Astrocyte (in vitro differentiated cells and primary cell): Measurements from ENCODE around the gene CHD5. TPM values are rescaled to one million over a fixed set of nuclear protein-coding genes. Genes with fewer than 3 reads are reported as not detected.

Source experiments
- DNase-seq: peaks from one replicate; pipeline ENCODE4 v3.0.0-alpha.2; 2010; ENCODE audit warnings: low read depth
- FAIRE-seq: peaks from 2 replicates; lab custom pipeline; 2011; peaks lifted over from hg19 to GRCh38; lab: Jason Lieb, UNC
- H2AFZ ChIP-seq: 2 replicates; pipeline ENCODE4 v1.6.0; 2012; ENCODE audit warnings: low read depth, low read length, inconsistent platforms
- H3K27ac ChIP-seq: 2 replicates; pipeline ENCODE4 v1.5.1; 2011; ENCODE audit warnings: low read depth, low read length, inconsistent platforms
- H3K27me3 ChIP-seq: 2 replicates; pipeline ENCODE4 v1.6.0; 2011; ENCODE audit warnings: low read length, inconsistent platforms; ENCODE audit not compliant: insufficient read depth
- H3K36me3 ChIP-seq: 2 replicates; pipeline ENCODE4 v1.5.1; 2011; ENCODE audit warnings: low read length, inconsistent platforms; ENCODE audit not compliant: insufficient read depth
- H3K4me1 ChIP-seq: 2 replicates; pipeline ENCODE4 v1.5.1; 2011; ENCODE audit warnings: low read length, inconsistent platforms; ENCODE audit not compliant: insufficient read depth
- H3K4me2 ChIP-seq: 2 replicates; pipeline ENCODE4 v1.6.0; 2012; ENCODE audit warnings: low read length, inconsistent platforms
- H3K4me3 ChIP-seq: 2 replicates; pipeline ENCODE4 v1.5.1; 2011; ENCODE audit warnings: low read depth, mild to moderate bottlenecking, low read length, inconsistent platforms; ENCODE audit not compliant: insufficient read depth
- H3K79me2 ChIP-seq: 2 replicates; pipeline ENCODE4 v1.6.0; 2012; ENCODE audit warnings: mild to moderate bottlenecking, low read length, inconsistent platforms; ENCODE audit not compliant: insufficient read depth
- H3K9ac ChIP-seq: 2 replicates; pipeline ENCODE4 v1.6.0; 2012; ENCODE audit warnings: mild to moderate bottlenecking, low read length, inconsistent platforms
- H3K9me3 ChIP-seq: 2 replicates; pipeline ENCODE4 v1.5.1; 2012; ENCODE audit warnings: low read depth, mild to moderate bottlenecking, low read length, inconsistent platforms; ENCODE audit not compliant: insufficient read depth
- H4K20me1 ChIP-seq: 2 replicates; pipeline ENCODE4 v1.6.0; 2012; ENCODE audit warnings: low read length, inconsistent platforms; ENCODE audit not compliant: insufficient read depth
- H3K27ac Mint-ChIP-seq: one replicate; pipeline ENCODE4 v1.8.0; 2021; ENCODE audit warnings: mild to moderate bottlenecking, mixed read lengths; ENCODE audit not compliant: unreplicated experiment
- H3K27me3 Mint-ChIP-seq: one replicate; pipeline ENCODE4 v1.8.0; 2021; ENCODE audit warnings: low read depth, mixed read lengths; ENCODE audit not compliant: unreplicated experiment
- H3K36me3 Mint-ChIP-seq: one replicate; pipeline ENCODE4 v1.8.0; 2021; ENCODE audit warnings: low read depth, mixed read lengths; ENCODE audit not compliant: unreplicated experiment
- H3K4me1 Mint-ChIP-seq: one replicate; pipeline ENCODE4 v1.8.0; 2021; ENCODE audit warnings: low read depth, mixed read lengths; ENCODE audit not compliant: unreplicated experiment
- H3K4me3 Mint-ChIP-seq: one replicate; pipeline ENCODE4 v1.8.0; 2021; ENCODE audit warnings: mild to moderate bottlenecking, moderate library complexity, mixed read lengths; ENCODE audit not compliant: unreplicated experiment
- H3K9me3 Mint-ChIP-seq: one replicate; pipeline ENCODE4 v1.8.0; 2021; ENCODE audit warnings: mild to moderate bottlenecking, mixed read lengths; ENCODE audit not compliant: unreplicated experiment
- CTCF ChIP-seq: IDR thresholded peaks from 2 replicates; pipeline ENCODE4 v1.5.1; 2011; ENCODE audit warnings: low read depth, mild to moderate bottlenecking, inconsistent platforms, low read length, moderate library complexity; ENCODE audit not compliant: insufficient read depth
- EZH2 ChIP-seq: IDR thresholded peaks from 2 replicates; pipeline ENCODE4 v1.6.1; 2012; ENCODE audit warnings: mild to moderate bottlenecking, low read length, inconsistent platforms; ENCODE audit not compliant: insufficient read depth
- total RNA-seq: library from RNA; stranded (reverse); gene quantifications from 2 replicates; pipeline ENCODE4 v1.2.1, GENCODE V29; 2021

The CHD5 gene
- total RNA-seq, 1 donor from 2014 or later = 0.18 TPM

GRCh38 chr1:6142734-6143133 is 37.4 kb downstream of the CHD5 start:
- Mint-ChIP-seq H3K4me1 (no peaks in the 10 kb centered on the region), H3K27ac (no peak overlapping the region)
- no peak for FAIRE-seq

DNA sequence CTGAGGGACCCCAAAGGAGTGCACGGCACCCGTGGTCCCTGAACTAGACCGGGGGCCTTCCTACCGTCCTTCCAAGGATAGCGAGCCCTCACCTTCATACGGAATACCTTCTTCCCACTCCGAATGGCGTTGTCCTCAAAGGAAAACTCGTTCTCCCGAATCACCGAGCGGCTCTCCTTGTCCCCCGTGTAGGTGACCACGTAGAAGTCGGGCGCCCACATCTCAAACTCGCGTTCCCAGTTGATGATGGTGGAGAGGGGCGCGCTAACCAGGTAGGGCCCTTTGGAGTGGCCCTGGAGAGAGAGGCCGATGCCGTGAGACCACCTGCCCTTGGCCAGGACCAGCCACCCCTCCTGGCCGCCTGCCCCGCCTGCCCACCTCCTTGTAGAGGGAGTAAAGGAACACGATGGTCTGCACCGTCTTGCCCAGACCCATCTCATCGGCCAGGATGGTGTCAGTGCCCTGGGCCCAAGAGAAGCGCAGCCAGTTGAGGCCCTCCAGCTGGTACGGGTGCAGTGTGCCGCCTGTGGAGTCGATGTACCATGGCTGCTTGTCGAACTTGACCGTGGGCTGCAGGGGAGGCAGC is 38.0 kb downstream of the CHD5 start:
- H3K4me1 Mint-ChIP-seq = no peaks in the 10 kb centered on the region
- H3K27me3 ChIP-seq = no peaks in the 10 kb centered on the region
- FAIRE-seq = no peak
- H3K4me3 ChIP-seq = no peak overlapping the region
- no peaks in the 10 kb centered on the region for H3K9me3 ChIP-seq
- TF ChIP-seq CTCF = no peak
- no peak for TF ChIP-seq EZH2
- H3K36me3 ChIP-seq = no peaks in the 10 kb centered on the region
- H3K9me3 Mint-ChIP-seq = no peaks in the 10 kb centered on the region
- H3K36me3 Mint-ChIP-seq = no peaks in the 10 kb centered on the region
- no peak for DNase-seq
- H4K20me1 ChIP-seq = no peaks in the 10 kb centered on the region
- H3K9ac ChIP-seq = no peak overlapping the region
- H3K4me1 ChIP-seq = no peaks in the 10 kb centered on the region
- no peak overlapping the region for H3K27ac Mint-ChIP-seq
- H3K27ac ChIP-seq = no peak overlapping the region
- no peak overlapping the region for H3K4me2 ChIP-seq
- no peaks in the 10 kb centered on the region for H3K79me2 ChIP-seq
- no peak overlapping the region for H3K4me3 Mint-ChIP-seq
- no peak overlapping the region for H2AFZ ChIP-seq
- peaks cover 54% of the 10 kb centered on the region for H3K27me3 Mint-ChIP-seq

More at GRCh38 chr1:6142734-6143133, 37.4 kb downstream of the CHD5 start:
- H2AFZ ChIP-seq = no peak overlapping the region
- Mint-ChIP-seq H3K36me3 (no peaks in the 10 kb centered on the region), H3K4me3 (no peak overlapping the region), H3K9me3 (no peaks in the 10 kb centered on the region), H3K27me3 (peaks cover 53% of the 10 kb centered on the region)
- H3K27me3 ChIP-seq = no peaks in the 10 kb centered on the region
- H3K4me2 ChIP-seq = no peak overlapping the region
- TF ChIP-seq EZH2 (no peak), CTCF (no peak)
- DNase-seq = no peak
- H3K27ac ChIP-seq = no peak overlapping the region
- H3K9ac ChIP-seq = no peak overlapping the region
- H3K4me3 ChIP-seq = no peak overlapping the region
- H4K20me1 ChIP-seq = no peaks in the 10 kb centered on the region
- H3K9me3 ChIP-seq = no peaks in the 10 kb centered on the region
- no peaks in the 10 kb centered on the region for H3K4me1 ChIP-seq
- H3K36me3 ChIP-seq = no peaks in the 10 kb centered on the region
- H3K79me2 ChIP-seq = no peaks in the 10 kb centered on the region

- DNase-seq = no peak
- no peaks in the 10 kb centered on the region for H3K36me3 Mint-ChIP-seq
- H3K27ac Mint-ChIP-seq = no peak overlapping the region
- no peaks in the 10 kb centered on the region for H3K79me2 ChIP-seq
- no peaks in the 10 kb centered on the region for H4K20me1 ChIP-seq
- H3K4me1 ChIP-seq = no peaks in the 10 kb centered on the region
- no peaks in the 10 kb centered on the region for H3K36me3 ChIP-seq
- peaks cover 50% of the 10 kb centered on the region for H3K27me3 Mint-ChIP-seq
- TF ChIP-seq CTCF (no peak), EZH2 (no peak)
- H3K27me3 ChIP-seq = no peaks in the 10 kb centered on the region
- no peaks in the 10 kb centered on the region for H3K9me3 Mint-ChIP-seq
- H3K4me3 ChIP-seq = no peak overlapping the region
- H3K9ac ChIP-seq = no peak overlapping the region
- H3K4me1 Mint-ChIP-seq = no peaks in the 10 kb centered on the region
- H3K9me3 ChIP-seq = no peaks in the 10 kb centered on the region
- H3K4me3 Mint-ChIP-seq = no peak overlapping the region
- FAIRE-seq = no peak
- H3K27ac ChIP-seq = no peak overlapping the region
- H2AFZ ChIP-seq = no peak overlapping the region
- no peak overlapping the region for H3K4me2 ChIP-seq
Observed at GRCh38 chr1:6141592-6141991, 38.5 kb downstream of the CHD5 start.
